GM20431 (cell line): Measurements from ENCODE around the gene EME2.

ENCODE experiments used
- in situ Hi-C: fragments of 300-500 bp; cut with MseI, MboI; formaldehyde crosslinking; loops from one replicate; pipeline ENCODE4 v1.15.0; 2020; ENCODE audit warnings: low sequenced_read_pairs; ENCODE audit not compliant: unreplicated experiment

Gene EME2

DNA sequence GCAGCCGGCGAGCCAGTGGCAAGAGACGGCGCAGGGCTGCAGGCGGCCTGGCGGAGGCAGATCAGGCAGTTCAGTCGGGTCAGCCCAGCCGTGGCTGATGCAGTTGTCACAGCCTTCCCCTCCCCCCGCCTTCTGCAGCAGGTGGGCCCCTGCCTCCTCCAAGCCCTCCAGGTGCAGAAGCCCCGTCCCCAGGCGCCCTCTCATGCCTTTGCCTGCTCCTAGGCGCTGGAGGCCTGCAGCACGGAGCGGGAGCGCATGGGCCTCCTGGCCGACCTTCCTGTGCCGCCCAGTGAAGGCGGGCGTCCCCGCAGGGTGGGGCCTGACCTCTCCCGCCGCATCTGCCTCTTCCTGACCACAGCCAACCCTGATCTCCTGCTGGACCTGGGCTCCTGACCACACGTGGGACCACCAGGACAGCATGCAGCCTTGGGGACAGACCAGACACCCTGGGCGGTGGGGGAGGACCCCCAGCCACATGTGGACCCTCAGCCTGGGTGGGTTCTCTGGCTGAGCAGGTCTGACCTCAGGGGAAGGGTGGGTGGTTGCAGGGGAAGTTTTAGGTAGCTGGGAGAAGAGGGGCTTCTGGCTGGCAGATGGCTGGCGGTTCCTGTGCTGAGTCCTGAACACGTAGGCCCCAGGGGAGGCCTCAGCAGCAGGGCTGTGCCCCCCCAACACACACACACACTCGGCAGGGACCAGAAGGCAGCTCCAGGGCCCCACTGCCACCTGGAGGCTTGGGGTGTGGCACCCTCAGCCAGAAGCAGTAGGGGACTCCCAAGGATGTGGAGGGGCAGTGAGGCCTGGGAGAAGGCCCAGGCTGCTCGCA lies 3.4 kb downstream of the EME2 start:
- in situ Hi-C loops: no loop called here

- in situ Hi-C loops: no loop called here
These were observed 4.0 kb downstream of the EME2 start for GRCh38 chr16:1776672-1776955.

- in situ Hi-C loops: no loop called here
These were observed 4.4 kb downstream of the EME2 start for GRCh38 chr16:1776991-1777374.

- in situ Hi-C loops: no loop called here
These were observed 5.0 kb downstream of the EME2 start for GRCh38 chr16:1777375-1778199.

DNA sequence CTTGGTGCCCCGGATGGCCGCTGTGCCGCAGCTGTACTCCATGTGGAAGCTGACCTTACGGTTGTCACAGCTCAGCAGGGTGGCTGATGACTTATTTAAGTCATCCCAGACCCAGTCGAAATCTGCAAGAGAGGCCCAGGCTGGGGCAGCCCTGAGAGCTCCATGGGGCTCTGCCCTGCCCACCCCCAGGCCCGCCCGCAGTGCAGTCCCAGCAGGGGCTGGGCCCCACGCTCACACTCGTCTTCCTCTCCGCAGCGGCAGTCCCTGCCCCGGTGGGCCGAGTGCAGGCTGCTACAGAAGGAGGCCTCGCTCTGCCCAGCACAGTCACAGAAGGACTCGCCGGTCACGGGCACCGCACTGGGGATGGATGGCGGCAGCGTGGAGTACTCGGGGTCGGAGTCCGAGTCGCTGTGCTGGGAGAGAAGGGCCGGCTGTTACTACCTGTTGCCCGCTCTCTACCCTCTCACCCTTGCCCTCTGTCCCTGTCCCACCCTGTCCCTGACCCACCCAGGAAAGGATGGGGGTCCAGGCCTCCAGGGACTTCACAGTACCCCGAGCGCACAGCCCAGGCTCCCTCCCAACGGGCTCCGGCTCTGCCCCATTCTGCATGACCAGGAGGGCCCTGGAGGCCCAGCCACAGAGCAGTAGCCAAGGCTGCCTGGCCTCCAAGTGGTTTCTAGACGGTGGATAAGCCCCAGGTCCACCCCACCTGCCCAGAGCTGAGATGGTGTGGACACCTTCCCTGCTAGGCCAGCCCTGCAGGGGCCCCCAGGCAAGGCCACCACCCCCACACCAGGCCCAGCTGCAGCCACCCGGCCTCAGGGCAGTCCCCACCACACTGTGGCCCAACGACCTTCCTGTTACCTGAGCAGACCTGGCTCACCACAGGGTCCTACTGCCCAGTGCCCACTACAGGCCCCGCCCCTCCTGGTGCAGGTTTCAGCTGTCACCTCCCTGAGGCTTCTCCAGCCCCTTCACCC lies 5.9 kb downstream of the EME2 start:
- in situ Hi-C loops: no loop called here

GRCh38 chr16:1779234-1779701 lies 6.7 kb downstream of the EME2 start:
- in situ Hi-C loops: no loop called here

DNA sequence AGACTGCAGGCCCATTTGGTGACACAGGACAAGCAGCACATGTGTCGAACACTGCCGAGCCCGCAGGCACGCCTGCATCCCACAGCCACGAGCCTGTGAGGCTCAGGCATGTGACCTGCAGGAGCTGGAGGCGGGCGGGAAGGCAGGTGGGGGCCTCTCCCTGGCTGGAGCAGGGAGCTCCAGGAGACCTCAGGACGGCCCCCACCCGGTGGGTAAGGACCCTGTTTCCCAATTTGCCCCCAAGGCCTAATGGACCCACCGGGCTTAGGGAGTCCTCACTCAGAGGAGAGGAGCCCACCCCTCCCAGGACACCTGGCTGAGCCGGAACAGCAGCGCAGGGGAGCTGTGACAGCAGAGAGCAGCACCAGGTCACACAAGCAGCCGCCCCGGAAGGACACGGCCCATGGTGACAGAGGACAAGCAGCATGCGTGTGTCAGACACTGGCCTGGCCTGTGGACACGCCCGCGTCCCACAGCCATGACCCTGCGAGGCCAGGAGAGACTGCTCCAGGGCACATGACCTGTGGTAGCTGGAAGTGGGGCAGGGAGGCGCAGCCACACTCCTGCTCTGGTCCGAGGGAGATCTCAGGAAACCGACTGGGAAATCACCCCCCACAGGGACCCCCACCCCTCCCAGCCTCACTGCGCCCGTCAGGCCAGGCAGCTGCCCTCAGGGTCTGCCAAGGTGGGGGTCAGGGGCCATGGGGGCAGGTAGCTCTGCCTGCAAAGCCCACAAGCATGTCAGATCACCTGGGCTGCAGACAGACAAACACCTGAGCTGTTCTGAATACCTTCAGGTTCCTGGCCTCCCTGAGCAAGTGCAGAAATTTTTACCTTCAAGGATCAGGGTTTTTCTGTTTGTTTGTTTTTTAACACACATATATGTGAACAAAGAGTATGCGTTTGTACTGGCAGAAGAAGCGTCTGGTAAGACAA lies 7.4 kb downstream of the EME2 start:
- in situ Hi-C loops: no loop called here

- in situ Hi-C loops: no loop called here
These were observed 8.1 kb downstream of the EME2 start for GRCh38 chr16:1780677-1781072.

GRCh38 chr16:1781254-1781653 lies 8.6 kb downstream of the EME2 start:
- in situ Hi-C loops: no loop called here

GRCh38 chr16:1781758-1782407 lies 9.3 kb downstream of the EME2 start:
- in situ Hi-C loops: no loop called here

GRCh38 chr16:1782408-1783264 lies 10.0 kb downstream of the EME2 start, which contains the start of the genes NUBP2 and SPSB3:
Gene NUBP2, plus strand, starts transcription at chr16:1782960. Its CDS starts 61 bp downstream, at chr16:1783021.
Gene SPSB3, minus strand, starts transcription at chr16:1782571. Its CDS starts 1,088 bp downstream, at chr16:1781483.
- in situ Hi-C loops: no loop called here

GRCh38 chr16:1784977-1785845 lies 12.6 kb downstream of the EME2 start:
- in situ Hi-C loops: no loop called here

DNA sequence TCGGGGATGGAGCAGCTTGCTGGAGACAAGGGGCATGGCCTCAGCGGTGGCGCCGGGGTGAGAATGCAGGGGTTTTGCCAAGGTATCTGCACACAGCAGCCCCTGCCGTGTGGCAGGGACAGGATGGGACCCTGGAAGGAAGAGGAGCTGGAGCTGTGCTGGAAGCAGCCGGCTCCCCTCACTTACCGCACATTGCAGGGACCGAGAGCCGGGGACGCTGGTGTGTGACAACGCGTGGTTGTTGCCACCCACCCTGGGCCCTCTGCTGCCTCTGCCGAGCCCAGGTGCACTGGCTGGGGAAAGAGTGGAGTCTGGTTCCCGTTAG lies 13.2 kb downstream of the EME2 start:
- in situ Hi-C loops: no loop called here

GRCh38 chr16:1786242-1787055 lies 13.8 kb downstream of the EME2 start:
- in situ Hi-C loops: no loop called here

GRCh38 chr16:1787056-1787321 lies 14.4 kb downstream of the EME2 start:
- in situ Hi-C loops: no loop called here

- in situ Hi-C loops: no loop called here
These were observed 14.9 kb downstream of the EME2 start for GRCh38 chr16:1787322-1788094.
